A172 (cell line): ENCODE data around the gene EVC2. TPM values are rescaled to one million over a fixed set of nuclear protein-coding genes. Genes with fewer than 3 reads are reported as not detected.
"Not testable (repeated sequence)": the region's sequence is repeated elsewhere in the genome, so short reads cannot be mapped to it uniquely, and the experiment has no call there.

Experiments
- DNase-seq: peaks from one replicate; pipeline ENCODE4 v3.0.0-alpha.2; 2015; ENCODE audit warnings: low spot score
- total RNA-seq: library from RNA; depleted of rRNA; stranded (reverse); fragments of >200 nt; shearing (Covaris generic); gene quantifications from 2 replicates; pipeline ENCODE4 v1.2.3, GENCODE V29; 2014

The EVC2 gene
- total RNA-seq, 1 experiment from 2014 or later = not detected

DNA sequence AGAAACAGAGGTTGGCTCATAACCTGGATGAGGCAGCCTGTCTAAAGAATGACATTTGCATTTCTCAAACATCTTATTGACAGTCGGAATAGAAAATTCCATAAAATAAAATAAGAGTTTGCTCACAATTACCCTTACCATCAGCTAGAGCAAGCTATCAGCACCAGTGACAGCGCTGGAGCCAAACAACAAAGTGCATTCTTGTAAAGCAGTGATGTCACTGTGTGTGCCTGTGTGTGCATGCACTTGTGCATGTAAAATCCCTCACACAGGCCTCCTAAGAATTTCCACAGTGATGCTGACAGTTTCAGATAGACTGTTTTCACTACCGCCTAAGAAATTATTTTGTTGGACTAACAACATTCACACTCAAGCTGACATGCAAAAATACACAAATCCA, 77.6 kb downstream of the EVC2 start:
- DNase-seq = no peak

DNA sequence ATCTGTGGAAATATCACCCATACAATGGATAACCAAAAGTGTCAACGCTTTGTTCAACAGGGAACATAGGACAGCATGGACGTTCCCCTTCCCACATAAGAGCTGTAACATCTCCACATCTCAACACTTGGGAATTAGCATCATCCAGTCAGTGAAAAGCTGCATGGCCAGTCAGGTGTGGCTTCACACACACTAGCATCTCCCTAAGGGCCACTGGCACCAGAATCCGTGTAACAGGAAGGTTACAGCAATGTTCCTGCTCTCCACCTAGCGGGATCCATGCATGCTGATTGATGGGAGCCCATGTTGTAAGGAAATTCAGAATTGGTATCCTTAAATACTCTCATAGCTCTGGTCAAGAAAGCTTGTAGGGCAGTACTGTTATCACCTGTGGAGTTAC, 78.8 kb downstream of the EVC2 start:
- DNase-seq = no peak

DNA sequence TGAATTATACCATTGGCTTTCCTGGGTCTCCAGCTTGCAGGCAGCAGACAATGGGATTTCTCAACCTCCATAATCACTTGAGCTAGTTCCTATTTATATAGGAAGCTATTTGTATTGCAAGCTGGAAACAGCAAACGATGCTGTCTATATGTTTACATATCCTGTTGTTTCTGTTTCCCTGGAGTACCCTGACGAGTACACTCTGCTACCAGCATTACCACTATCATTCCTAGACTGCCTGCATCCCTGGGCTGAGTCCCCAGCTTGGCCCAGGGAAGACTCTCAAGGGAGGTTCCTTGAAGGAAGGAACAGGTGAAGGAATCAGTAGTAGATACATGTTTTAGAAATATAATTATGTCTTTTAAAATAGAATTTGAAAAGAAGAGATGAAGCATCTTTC, 81.4 kb downstream of the EVC2 start:
- DNase-seq = no peak

DNA sequence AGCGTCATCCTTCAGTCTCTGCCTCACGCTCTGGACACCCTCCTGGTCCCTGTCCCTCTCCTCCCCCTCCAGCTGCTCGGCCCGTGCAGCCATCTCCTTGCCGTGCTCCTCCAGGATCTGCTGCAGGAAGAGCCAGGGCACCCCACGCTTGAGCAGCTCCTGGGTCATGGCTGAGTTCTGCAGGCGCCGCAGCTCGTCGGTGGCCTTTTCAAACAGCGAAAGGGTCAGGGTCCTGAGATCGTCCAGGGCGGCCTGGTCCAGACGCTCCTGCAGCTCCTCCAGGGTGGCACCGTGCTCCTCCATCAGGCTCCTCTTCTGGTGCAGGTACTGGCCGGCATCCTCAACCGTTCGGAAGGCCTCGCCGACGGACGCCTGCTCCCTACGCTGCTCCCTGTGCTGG, 85.8 kb downstream of the EVC2 start:
- DNase-seq = no peak

DNA sequence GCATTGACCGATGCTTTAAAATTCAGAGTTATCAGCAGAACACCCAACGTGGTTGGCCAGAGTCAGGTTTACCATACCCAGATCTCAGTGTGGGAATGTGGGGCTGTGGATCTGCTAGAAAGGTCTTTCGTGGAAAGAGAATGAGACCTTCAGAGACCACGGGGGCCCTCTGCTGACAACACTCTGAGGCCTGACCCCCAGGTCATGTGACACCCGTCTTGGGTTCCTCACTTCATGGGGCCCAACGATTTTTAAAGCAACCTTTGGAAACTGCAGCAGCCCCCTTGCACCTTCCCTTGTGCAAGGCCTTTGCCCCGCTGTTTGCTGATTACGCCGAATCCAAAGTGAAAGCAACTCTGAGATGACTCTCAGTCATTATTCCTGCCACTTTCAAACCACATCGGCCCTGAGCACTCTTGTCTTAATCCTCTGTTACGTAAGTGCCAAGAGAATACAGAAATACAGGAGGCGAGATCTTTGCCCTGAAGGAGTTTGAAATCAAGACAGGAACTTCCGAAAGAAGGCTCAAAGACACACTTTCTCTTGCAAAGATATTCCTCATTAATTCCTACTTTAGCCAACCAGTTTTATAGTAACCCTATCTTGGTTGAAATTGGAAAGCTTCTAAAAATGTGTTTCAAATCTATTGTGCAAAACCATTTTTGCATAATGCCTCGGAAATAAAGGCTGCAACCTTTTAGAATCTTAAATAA, 88.3 kb downstream of the EVC2 start:
- no peak for DNase-seq

DNA sequence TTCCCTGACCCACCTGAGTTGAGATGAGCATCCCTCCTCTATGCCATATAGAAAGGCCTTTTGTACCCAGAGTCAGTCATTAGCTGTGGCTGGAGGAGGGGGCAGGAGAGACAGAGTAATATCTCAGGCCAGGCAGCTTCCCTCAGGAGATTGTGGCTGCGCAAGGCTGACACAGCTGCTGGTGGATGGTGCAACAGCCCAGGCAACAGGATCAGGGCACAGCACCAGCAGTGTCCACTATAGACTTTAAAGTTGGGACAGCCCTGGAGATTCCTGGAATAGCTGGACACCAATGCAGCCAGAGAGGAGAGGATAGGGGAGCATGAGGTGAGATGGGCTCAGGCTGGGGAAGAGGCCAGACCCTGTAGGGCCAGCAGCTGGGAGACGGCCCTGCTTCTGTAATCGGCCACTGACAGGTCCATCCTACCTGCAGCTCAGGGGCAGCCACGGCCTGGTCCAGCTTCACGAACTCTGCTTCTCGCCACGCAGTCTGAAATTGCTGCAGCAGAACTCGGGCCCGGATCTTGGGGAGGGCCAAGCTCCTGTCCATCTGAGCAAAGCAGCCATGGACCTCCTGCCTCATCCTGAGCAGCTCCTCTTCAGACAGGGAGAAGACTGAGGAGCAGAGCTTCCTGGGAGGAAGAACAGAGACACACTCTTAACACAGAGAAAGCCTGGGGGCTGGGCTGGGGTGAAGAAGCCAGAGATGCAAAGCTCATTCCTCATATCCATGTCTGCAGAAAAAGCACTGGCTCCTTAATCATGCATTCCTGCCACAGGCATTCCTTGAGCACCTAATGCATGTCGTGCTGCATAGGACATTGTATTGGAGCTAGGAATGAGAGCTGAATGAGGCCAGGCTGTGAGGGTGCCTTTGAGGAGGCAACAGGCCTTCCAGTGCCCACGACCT, 90.1 kb downstream of the EVC2 start:
- DNase-seq = no peak

DNA sequence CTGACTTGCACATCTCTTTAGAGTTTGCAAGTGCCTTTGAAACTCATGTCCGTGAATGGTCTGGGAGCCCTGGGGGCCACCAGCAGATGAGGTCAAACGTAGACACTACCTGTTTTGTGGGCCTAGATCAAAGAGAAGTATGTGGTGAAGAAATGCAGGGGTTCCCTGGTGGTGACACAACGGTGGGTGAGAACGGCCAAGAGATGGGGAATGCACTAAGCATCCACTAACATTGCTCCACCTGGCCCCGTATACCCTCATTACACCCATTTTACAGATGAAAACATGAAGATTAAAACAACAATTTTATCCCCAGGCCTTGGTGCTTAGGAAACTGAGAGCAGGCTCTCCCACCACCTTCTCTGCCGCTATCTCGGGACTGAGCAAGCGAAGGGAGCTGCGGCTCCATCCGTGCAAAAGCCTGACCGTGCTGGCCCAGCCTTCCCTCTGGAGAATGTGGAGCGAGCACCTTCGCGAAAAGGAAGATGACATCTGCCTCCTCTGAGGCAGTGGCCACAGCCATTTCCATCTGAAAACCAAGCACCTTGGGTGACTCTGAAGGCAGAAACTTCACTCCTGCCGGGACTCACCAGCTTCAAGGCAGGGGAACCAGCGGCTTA, 91.9 kb downstream of the EVC2 start:
- no peak for DNase-seq

DNA sequence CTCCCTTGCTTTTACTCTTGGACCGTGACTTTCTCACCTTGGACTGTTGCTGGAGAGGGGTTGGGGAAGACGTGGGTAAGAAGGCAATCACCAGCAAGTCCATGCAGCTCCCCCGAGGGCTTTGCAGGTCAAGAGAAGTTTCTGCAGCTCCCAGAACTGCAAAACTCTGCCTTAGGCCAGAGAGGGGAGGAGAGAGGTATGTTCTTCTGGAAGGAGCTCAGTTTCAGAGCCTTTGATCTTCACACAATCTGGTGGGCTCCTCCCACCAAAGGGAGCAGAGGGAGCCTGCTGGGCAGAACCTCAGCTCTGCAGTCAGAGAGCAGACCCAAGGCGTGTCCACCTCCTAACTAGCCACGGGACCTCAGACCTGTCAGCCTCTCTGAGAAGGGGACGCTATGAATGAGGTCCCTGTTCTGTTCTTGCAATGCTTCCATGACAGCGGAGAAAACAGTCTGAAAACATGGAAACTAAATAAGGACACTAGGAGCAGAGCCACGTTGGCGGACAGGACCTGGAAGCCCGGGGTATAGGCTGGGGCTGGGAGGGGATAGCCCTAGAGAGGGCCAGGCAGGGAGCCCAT, 92.8 kb downstream of the EVC2 start:
- DNase-seq = no peak

DNA sequence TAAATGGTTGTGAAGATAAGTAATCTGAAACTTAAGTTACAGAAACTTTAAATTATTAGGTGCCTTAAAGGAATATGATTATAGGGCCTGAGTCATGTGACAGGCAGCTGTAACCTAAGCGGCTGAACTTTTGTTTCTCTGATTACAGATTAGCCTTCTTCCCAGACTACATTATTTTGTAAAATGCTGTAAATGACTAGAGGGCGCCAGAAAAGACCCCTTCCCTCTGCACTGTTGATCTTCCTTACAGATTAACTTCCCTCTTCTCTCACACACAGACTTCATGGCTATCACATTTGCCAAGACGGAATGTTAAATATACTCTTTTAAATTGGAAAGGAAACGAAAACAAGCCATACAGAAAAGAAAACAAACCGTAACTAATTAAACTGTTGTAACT, 96.6 kb downstream of the EVC2 start:
- no peak for DNase-seq

DNA sequence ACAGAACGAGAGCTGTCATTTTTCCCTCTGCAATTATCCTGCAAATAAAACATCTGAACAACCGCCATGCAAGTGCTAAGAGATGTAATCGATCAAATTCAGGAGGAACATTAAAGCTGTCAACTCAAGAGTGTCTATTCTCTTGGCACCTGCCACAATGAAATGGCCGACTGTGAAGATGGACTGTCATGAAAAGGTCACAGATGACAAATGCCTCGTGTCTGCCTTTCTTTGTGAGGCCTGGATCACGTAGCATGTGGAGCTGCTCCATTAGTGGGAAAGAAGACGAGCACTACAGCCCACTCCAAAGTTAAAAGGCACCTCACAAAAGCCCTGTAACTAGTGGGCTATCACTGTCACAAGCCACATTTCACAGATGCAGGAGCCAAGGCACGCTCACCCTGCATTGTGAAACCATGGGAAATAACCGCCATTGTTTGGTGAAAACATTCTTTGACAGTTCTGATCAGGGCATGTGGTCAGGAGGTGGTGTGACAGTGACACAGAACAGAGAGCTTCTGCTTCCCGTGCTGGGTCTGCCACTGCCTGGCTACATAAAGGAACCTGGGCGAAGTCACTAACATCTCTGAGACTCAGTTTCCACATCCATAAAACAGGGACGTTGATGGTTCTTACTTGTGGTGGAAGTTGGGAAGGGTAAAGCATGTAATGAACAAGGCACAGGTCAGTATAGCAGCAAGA, 98.9 kb downstream of the EVC2 start:
- DNase-seq = no peak

DNA sequence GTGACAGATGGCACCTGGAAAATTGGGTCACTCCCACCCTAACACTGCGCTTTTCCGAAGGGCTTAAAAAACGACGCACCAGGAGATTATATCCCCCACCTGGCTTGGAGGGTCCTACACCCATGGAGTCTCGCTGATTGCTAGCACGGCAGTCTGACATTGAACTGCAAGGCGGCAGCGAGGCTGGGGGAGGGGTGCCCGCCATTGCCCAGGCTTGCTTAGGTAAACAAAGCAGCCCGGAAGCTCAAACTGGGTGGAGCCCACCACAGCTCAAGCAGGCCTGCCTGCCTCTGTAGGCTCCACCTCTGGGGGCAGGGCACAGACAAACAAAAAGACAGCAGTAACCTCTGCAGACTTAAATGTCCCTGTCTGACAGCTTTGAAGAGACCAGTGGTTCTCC, 114.5 kb downstream of the EVC2 start:
- DNase-seq = not testable (repeated sequence)

GRCh38 chr4:5592272-5592671, 116.1 kb downstream of the EVC2 start:
- DNase-seq = no peak

DNA sequence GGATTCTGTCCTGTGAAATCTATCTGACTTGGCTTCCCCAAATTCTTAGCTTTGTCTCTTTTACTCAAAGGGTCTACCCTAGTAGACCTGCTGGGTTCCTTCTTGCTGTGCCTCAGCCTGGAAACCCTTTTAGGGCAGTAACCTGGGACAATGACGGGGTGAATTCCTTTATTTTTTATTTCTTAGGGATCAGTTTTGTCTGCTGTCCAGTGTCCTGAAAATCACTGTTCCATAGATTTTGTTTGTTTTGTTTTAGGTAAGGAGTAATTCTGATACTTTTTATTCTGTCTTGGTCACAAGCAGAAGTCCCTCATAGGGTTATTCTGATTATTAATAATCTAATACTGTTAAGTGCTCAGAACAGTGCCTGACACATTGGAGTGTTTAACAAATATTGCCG, 118.9 kb downstream of the EVC2 start:
- DNase-seq = no peak

- DNase-seq = no peak
Measured at GRCh38 chr4:5588046-5588445, 120.3 kb downstream of the EVC2 start.

- no peak for DNase-seq
Measured at GRCh38 chr4:5575941-5576340, 132.4 kb downstream of the EVC2 start.

GRCh38 chr4:5574386-5574785, 134.0 kb downstream of the EVC2 start:
- DNase-seq = no peak

GRCh38 chr4:5573965-5574364, 134.4 kb downstream of the EVC2 start:
- DNase-seq = no peak

DNA sequence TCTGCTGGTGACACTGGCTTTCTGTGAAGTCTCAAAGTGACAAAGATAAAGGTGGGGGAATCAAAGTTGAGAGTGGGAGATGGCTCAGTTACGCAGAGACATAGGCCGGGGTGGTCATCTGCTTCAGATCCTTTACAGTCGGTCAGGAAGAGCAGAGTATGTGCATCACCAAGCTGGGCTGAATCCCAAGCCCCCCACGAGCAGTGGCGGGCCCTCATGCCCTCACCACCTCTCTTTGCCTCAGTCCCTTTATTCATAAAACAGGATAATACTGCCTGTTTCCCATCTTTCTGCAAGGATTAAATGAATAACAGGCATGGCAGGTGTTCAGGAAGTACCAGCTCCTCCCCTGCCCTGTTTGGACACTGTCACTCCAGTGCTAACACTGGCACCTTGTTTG, 135.6 kb downstream of the EVC2 start:
- no peak for DNase-seq

GRCh38 chr4:5572114-5572513, 136.2 kb downstream of the EVC2 start:
- DNase-seq = no peak

DNA sequence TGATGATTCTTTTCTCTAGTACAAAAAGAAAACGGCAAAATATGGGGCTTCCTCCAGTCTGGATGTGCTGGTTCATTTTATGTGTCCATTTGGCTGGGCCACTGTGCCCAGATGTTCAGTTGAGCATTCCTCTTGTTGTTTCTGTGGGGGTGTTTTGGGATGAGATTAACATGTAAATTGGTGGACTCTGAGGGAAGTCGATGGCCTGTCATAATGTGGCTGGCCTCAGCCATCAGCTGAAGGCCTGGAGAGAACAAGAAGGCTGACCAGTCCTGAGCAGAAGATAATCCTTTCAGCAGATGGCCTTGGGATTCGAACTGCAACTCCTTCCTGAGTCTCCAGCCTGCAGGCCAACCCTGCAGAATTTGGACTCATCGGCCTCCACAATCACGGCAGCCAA, 136.7 kb downstream of the EVC2 start:
- no peak for DNase-seq

DNA sequence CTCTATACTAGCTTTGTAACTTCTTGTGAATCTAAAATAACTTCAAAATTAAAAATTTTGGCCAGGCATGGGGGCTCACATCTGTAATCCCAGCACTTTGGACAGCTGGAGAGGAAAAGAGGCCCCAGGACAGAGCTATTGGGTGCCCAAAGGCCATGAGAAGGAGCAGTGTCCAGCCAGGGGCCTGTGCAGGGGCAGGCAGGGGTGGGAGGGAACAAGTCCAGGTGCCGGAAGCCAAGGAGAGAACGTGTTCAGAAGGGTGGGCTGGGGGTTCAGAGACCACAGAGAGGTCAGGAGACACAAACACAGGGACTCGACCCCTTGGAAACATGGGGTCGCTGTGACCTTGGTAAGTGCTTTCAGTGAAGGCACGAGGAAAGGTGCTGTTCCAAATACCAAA, 138.9 kb downstream of the EVC2 start:
- no peak for DNase-seq

DNA sequence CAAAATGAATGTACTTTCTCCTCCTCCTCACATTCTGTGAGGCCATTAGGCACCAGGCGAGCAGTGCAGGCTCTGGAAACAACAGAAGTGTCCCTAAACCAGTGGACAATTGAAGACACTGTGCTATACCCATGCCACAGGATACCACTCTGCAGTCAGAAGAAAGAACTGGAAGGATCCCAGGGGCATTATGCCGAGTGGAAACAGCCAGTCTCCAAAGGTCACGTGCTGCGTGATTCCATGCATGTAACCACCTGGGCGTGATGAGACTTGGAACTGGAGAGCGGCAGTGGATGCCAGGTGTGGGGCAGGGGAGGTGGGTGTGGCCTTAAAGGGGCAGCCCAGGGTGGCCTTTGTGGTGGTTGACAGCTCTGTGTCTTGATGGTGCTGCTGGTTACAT, 139.4 kb downstream of the EVC2 start:
- no peak for DNase-seq
